ENCODE measurements around the gene ZFP36L2.

The ZFP36L2 gene

GRCh38 chr2:43196768-43197587, 29.4 kb downstream of the ZFP36L2 start:
- TF ChIP-seq GATA2 (IDR thresholded peaks at IDR 0.05; ENCODE audit: low read depth, low read length) (no peak), GATA3 (IDR thresholded peaks at IDR 0.05; ENCODE audit: low read depth, low read length) (no peak)

GRCh38 chr2:43194121-43194869, 32.1 kb downstream of the ZFP36L2 start:
- TF ChIP-seq GATA3 (IDR thresholded peaks at IDR 0.05; ENCODE audit: low read depth, low read length) (no peak), GATA2 (IDR thresholded peaks at IDR 0.05; ENCODE audit: low read depth, low read length) (no peak)

- no peak for TF ChIP-seq GATA2 (IDR thresholded peaks at IDR 0.05; ENCODE audit: low read depth, low read length)
- no peak for TF ChIP-seq GATA3 (IDR thresholded peaks at IDR 0.05; ENCODE audit: low read depth, low read length)
Observed at GRCh38 chr2:43193652-43194120, 32.7 kb downstream of the ZFP36L2 start.

- TF ChIP-seq GATA2 (IDR thresholded peaks at IDR 0.05; ENCODE audit: low read depth, low read length) (no peak), GATA3 (IDR thresholded peaks at IDR 0.05; ENCODE audit: low read depth, low read length) (no peak)
Observed at GRCh38 chr2:43192744-43193651, 33.4 kb downstream of the ZFP36L2 start.

- no peak for TF ChIP-seq GATA3 (IDR thresholded peaks at IDR 0.05; ENCODE audit: low read depth, low read length)
- no peak for TF ChIP-seq GATA2 (IDR thresholded peaks at IDR 0.05; ENCODE audit: low read depth, low read length)
Observed at GRCh38 chr2:43191947-43192516, 34.4 kb downstream of the ZFP36L2 start.

GRCh38 chr2:43190311-43191052, 35.9 kb downstream of the ZFP36L2 start:
- no peak for TF ChIP-seq GATA3 (IDR thresholded peaks at IDR 0.05; ENCODE audit: low read depth, low read length)
- TF ChIP-seq GATA2 (IDR thresholded peaks at IDR 0.05; ENCODE audit: low read depth, low read length) = no peak

GRCh38 chr2:43188561-43189386, 37.6 kb downstream of the ZFP36L2 start:
- no peak for TF ChIP-seq GATA3 (IDR thresholded peaks at IDR 0.05; ENCODE audit: low read depth, low read length)
- no peak for TF ChIP-seq GATA2 (IDR thresholded peaks at IDR 0.05; ENCODE audit: low read depth, low read length)

- TF ChIP-seq GATA2 (IDR thresholded peaks at IDR 0.05; ENCODE audit: low read depth, low read length) (no peak), GATA3 (IDR thresholded peaks at IDR 0.05; ENCODE audit: low read depth, low read length) (no peak)
Observed at GRCh38 chr2:43186679-43187374, 39.6 kb downstream of the ZFP36L2 start.

- TF ChIP-seq GATA3 (IDR thresholded peaks at IDR 0.05; ENCODE audit: low read depth, low read length) = no peak
Observed at GRCh38 chr2:43186321-43186678, 40.1 kb downstream of the ZFP36L2 start.

- no peak for TF ChIP-seq GATA2 (IDR thresholded peaks at IDR 0.05; ENCODE audit: low read depth, low read length)
- TF ChIP-seq GATA3 (IDR thresholded peaks at IDR 0.05; ENCODE audit: low read depth, low read length) = no peak
Observed at GRCh38 chr2:43185146-43185545, 41.3 kb downstream of the ZFP36L2 start.

GRCh38 chr2:43184339-43184895, 42.0 kb downstream of the ZFP36L2 start:
- TF ChIP-seq GATA2 (IDR thresholded peaks at IDR 0.05; ENCODE audit: low read depth, low read length) (no peak), GATA3 (IDR thresholded peaks at IDR 0.05; ENCODE audit: low read depth, low read length) (no peak)

Data from SH-SY5Y (cell line).